ENCODE results near the gene REV3L.

Gene REV3L

DNA sequence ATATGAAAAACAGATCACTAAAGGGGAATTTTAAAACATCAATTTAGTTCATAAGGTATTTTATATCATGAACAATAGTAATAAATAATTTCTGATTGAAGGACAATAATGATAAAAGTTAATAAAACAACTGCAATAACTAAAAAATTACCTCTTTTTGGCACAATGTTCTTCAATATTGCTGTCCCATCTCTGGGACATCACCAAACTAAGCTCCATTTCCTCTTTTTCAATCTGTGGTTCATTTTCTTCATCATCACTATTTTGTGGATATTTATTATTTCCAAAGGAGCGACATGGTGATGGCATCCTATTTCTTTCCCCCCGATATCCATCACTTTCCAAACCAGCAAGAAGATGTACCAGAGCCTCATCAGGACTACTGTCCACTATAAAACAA, 103.2 kb downstream of the REV3L start:
- peaks cover 59% of the 10 kb centered on the region for H3K36me3 Mint-ChIP-seq (ENCODE audit: low read depth)
- no peak overlapping the region for H3K27ac Mint-ChIP-seq
- no peaks in the 10 kb centered on the region for H3K4me1 Mint-ChIP-seq (ENCODE audit: low read depth)
- no peak overlapping the region for H3K4me3 Mint-ChIP-seq
- H3K9me3 Mint-ChIP-seq = no peaks in the 10 kb centered on the region
- no peaks in the 10 kb centered on the region for H3K27me3 Mint-ChIP-seq
- intact Hi-C loops (cut with micrococcal nuclease) = no loop called here

DNA sequence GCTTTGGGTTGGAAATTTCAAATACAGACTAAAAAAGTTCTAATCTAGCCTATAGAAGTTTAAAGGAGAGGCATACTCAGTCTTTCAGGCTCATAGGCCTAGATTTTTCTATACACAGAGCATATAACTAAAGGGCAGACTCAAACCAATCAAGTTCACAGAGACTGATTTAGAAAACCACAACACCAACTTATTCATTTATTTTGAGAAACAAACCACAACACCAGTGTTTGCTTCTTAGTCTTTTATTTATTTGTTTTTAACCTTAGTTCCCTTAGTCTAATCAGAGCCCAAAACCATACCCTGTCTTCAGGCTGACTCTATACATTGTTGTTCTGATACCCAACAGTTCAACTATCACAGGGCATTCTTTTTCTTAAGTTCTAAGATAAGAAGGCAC, 103.7 kb downstream of the REV3L start:
- no peaks in the 10 kb centered on the region for H3K9me3 Mint-ChIP-seq

DNA sequence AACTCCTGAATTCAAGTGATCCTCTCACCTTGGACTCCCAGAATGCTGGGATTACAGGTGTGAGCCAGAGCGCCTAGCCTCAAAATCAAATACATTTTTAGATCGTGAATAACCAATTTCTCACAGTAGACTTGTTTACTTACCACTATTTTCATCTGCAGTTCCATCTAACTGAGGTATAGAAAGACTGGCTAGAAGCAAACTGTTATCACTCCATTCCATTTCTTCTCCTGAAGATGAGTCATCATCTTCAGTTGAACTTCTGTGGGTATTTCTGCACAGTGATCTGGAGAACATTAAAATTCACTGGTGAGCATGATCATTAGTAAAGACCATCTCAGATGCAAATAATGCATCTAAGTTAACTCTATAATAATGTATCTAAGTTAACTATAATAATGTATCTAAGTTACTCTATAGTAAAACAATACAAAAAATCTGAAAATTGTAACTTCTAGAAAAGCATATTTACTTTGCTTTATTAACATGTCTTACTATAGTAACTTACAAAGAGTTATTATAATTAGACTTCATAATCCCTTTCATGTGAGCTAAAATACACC, 105.4 kb downstream of the REV3L start:
- no peaks in the 10 kb centered on the region for H3K9me3 Mint-ChIP-seq
- H3K36me3 Mint-ChIP-seq (ENCODE audit: low read depth) = peaks cover 57% of the 10 kb centered on the region
- H3K27me3 Mint-ChIP-seq = no peaks in the 10 kb centered on the region
- no peak overlapping the region for H3K4me3 Mint-ChIP-seq
- no peaks in the 10 kb centered on the region for H3K4me1 Mint-ChIP-seq (ENCODE audit: low read depth)
- H3K27ac Mint-ChIP-seq = no peak overlapping the region
- intact Hi-C loops (cut with micrococcal nuclease) = no loop called here

More for the DNA sequence above, 103.7 kb downstream of the REV3L start:
- no peak overlapping the region for H3K4me3 Mint-ChIP-seq
- peaks cover 60% of the 10 kb centered on the region for H3K36me3 Mint-ChIP-seq (ENCODE audit: low read depth)
- no peak overlapping the region for H3K27ac Mint-ChIP-seq
- H3K4me1 Mint-ChIP-seq (ENCODE audit: low read depth) = no peaks in the 10 kb centered on the region
- intact Hi-C loops (cut with micrococcal nuclease) = no loop called here
- no peaks in the 10 kb centered on the region for H3K27me3 Mint-ChIP-seq

DNA sequence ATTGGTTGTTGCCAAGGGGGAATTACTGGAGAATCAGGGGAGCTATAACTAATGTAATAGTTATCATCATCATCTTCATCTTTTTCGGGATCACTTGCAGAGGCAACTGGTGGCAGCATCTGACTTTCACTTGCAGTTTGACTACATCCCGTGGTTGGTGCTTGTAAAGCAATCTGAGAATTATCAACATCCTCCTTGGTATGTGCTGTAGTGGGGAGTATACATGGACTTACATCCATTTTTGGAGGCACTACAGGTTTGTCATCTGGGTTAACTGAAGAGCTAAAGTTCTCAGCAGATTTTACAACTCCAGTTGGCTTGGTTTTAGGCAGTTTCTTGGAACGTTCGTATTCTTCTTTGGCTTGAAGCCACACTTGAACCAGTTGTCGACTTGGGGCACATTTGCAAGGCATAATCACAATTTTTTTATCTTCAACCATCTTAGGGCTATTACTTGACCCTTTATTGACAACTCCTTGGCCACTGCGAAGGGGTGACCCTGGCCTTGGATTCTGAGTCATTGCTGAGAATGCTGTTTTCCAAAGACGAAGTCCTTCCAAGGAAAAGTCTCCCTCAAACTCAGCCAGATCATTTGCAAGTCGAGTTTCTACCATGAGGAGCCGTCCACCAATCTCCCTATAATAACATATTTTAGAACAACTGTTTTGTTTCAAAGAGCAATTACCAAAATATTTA, 115.5 kb downstream of the REV3L start:
- Mint-ChIP-seq H3K4me3 (no peak overlapping the region), H3K27me3 (no peaks in the 10 kb centered on the region), H3K9me3 (no peaks in the 10 kb centered on the region), H3K36me3 (ENCODE audit: low read depth) (peaks cover 17% of the 10 kb centered on the region), H3K27ac (no peak overlapping the region), H3K4me1 (ENCODE audit: low read depth) (no peaks in the 10 kb centered on the region)
- intact Hi-C loops (cut with micrococcal nuclease) = no loop called here

DNA sequence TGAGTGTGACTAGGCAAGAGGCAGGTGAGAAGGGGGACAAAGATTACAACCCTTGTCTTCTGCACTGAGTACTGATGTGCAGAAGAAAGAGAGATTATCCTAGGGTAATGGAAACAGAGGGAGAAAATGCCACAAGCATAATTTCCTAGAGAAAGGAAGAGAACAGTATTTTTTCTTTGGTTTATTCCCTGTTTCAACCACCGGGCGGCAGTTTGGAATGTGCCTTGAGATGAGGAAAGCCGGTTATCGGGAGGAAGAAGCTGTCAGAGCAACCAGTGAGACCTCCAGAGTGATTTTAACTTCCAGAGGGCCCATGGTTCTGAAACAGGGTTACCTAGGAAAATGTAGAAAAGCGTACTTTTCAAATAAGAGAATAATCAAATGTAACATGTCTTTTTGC, 121.4 kb downstream of the REV3L start:
- Mint-ChIP-seq H3K4me3 (no peak overlapping the region), H3K4me1 (ENCODE audit: low read depth) (no peaks in the 10 kb centered on the region), H3K27ac (no peak overlapping the region), H3K36me3 (ENCODE audit: low read depth) (peaks cover 12% of the 10 kb centered on the region), H3K9me3 (no peaks in the 10 kb centered on the region), H3K27me3 (no peaks in the 10 kb centered on the region)
- intact Hi-C loops (cut with micrococcal nuclease) = loop anchor here (5.0 kb wide), 1 partner anchor 116 kb away; no protein-coding TSS in a partner anchor

DNA sequence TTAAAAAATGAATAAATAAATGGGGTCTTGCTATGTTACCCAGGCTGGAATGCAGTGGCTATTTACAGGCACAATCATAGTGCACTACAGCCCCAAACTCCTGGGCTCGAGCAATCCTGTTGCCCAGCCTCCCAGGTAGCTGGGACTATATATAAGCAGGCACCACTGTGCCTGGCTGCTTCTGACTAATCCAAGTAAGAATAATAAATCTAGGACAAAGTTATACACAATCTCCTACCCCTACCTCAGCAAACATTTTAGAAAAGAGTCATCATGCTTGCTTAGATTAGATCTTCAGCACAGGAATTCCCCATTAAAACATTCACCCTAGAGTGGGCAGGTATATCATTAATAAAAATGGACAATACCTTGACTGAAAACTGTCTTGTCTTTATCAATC, 124.6 kb downstream of the REV3L start:
- H3K36me3 Mint-ChIP-seq (ENCODE audit: low read depth) = peaks cover 13% of the 10 kb centered on the region
- no peaks in the 10 kb centered on the region for H3K9me3 Mint-ChIP-seq
- H3K4me1 Mint-ChIP-seq (ENCODE audit: low read depth) = peaks cover 7% of the 10 kb centered on the region
- no peaks in the 10 kb centered on the region for H3K27me3 Mint-ChIP-seq
- intact Hi-C loops (cut with micrococcal nuclease) = no loop called here
- H3K27ac Mint-ChIP-seq = no peak overlapping the region
- no peak overlapping the region for H3K4me3 Mint-ChIP-seq

DNA sequence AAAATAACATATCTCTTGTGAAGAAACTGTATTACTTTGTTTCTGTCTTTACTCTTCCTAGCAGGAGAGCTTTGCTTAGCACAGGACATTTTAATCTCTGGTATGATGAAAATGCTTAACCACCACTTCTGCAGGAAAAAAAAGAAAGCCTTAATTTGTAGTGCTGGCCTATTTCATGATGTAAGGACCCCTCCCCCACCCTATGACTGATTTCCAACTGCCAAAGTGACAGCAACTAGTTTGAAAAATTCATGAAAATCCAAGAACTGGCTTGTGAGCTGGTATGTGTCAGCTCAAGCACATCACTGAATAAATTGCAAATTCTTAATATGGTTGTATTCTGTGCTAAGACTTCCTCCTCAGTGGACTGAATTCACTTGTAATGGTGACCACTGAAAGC, 125.3 kb downstream of the REV3L start:
- intact Hi-C loops (cut with micrococcal nuclease) = no loop called here
- Mint-ChIP-seq H3K27ac (no peak overlapping the region), H3K36me3 (ENCODE audit: low read depth) (peaks cover 13% of the 10 kb centered on the region)

DNA sequence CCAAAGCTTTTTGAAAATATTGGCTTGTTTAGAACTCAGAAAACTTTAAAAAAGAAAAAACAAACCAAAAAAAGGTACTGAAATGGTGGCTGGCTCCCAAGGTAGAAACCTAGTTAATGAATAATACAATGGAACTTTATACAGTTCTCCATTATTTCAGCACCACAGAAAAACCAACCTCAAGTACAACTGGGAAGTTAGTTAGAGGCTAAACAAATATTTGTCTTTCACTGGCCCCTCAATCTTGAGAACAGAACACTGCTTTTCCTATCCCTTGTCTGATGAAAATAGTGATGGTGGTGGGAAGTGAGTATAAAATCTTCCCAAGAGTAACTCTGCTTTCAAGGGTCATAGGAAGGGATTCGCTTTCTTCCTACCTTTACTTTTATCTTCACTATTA, 126.5 kb downstream of the REV3L start:
- H3K27me3 Mint-ChIP-seq = no peaks in the 10 kb centered on the region
- H3K9me3 Mint-ChIP-seq = no peaks in the 10 kb centered on the region
- peaks cover 7% of the 10 kb centered on the region for H3K4me1 Mint-ChIP-seq (ENCODE audit: low read depth)
- H3K36me3 Mint-ChIP-seq (ENCODE audit: low read depth) = peaks cover 19% of the 10 kb centered on the region
- no peak overlapping the region for H3K27ac Mint-ChIP-seq
- intact Hi-C loops (cut with micrococcal nuclease) = no loop called here
- no peak overlapping the region for H3K4me3 Mint-ChIP-seq

More for the DNA sequence above, 125.3 kb downstream of the REV3L start:
- Mint-ChIP-seq H3K4me3 (no peak overlapping the region), H3K27me3 (no peaks in the 10 kb centered on the region), H3K4me1 (ENCODE audit: low read depth) (peaks cover 7% of the 10 kb centered on the region), H3K9me3 (no peaks in the 10 kb centered on the region)

DNA sequence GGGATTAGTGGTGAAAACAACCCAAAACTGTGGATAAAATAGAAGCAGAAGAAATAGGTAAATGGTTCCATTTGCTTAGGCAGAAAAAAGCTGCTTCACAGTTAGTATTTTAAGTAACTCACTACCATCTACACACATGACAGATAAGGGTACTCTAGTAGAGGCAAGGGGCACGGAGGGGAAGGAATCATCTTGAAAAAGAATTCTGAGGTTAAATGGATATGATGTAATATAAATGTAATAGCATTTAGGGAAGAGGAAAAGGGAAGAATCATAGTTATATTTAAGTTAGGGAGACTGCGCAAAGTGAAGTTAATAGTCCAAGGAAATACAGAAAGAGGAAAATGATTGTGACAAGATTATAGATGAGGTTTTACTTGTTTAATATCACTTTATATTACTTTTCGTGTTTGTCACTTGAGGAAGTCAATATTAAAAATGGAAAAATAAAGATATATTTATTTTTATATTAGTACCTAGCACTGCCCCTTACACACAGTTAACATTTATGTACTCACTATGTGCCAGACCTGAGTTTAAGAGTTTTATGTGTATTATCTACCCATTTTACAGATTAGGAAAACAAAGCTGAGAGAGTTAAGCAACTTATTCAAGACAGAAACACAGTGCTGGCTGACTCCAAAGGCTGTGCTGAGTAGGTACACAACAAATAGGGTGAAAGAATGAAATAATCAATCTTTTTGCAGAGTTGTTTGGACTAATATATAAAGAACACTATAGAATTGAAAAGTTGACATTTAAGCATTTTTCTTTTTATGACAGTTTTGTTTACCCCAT, 128.1 kb downstream of the REV3L start:
- Mint-ChIP-seq H3K9me3 (no peaks in the 10 kb centered on the region), H3K36me3 (ENCODE audit: low read depth) (peaks cover 18% of the 10 kb centered on the region), H3K4me3 (no peak overlapping the region), H3K4me1 (ENCODE audit: low read depth) (peaks cover 7% of the 10 kb centered on the region), H3K27me3 (no peaks in the 10 kb centered on the region), H3K27ac (no peak overlapping the region)
- intact Hi-C loops (cut with micrococcal nuclease) = no loop called here

DNA sequence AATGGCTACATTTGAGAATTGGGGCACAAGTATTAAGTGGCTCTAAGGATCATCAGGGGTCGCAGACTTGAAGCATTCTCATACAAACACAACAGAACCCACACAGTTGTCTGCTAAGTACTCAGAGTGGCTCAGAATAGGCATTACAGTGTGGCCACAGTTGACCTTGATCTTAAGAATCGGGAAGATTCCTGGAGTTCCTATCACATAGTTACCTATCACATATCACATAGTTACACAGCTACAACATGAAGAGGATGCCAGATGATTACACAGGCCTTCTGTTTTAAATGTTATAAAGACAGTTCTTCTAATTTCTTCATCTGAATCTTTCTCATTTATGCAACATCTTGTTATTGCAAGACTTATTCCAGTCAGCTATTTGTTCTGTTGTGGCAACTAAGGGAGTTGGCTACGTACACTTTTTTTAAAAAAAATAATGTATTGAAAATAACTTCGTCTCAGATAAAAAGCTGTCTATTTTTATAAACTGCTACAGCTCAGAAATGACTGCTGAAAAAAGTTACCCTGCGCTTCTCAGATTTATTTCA, 129.0 kb downstream of the REV3L start:
- H3K36me3 Mint-ChIP-seq (ENCODE audit: low read depth) = peaks cover 18% of the 10 kb centered on the region

DNA sequence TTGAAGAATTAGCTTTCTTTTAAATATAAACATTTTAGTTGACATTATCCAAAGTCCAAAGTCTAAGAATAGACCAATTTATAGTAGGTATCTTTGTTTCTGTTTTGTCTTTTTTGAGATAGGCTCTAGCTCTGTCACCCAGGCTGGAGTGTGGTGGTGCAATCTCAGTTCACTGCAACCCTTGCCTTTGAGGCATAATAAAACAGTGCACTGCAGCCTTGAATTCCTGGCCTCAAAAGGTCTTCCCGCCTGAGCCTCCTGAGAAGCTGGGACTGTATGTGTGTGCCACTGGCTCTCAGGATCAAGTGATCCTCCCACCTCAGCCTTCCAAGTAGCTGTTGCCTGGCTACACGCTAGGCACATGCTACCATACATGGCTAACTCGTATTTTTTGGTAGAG, 135.4 kb downstream of the REV3L start:
- no peak overlapping the region for H3K4me3 Mint-ChIP-seq
- peaks cover 30% of the 10 kb centered on the region for H3K36me3 Mint-ChIP-seq (ENCODE audit: low read depth)
- no peak overlapping the region for H3K27ac Mint-ChIP-seq
- H3K9me3 Mint-ChIP-seq = no peaks in the 10 kb centered on the region
- no peaks in the 10 kb centered on the region for H3K27me3 Mint-ChIP-seq
- intact Hi-C loops (cut with micrococcal nuclease) = no loop called here
- H3K4me1 Mint-ChIP-seq (ENCODE audit: low read depth) = peaks cover 10% of the 10 kb centered on the region

More for the DNA sequence above, 129.0 kb downstream of the REV3L start:
- intact Hi-C loops (cut with micrococcal nuclease) = no loop called here
- no peak overlapping the region for H3K4me3 Mint-ChIP-seq
- no peaks in the 10 kb centered on the region for H3K9me3 Mint-ChIP-seq
- no peak overlapping the region for H3K27ac Mint-ChIP-seq
- H3K4me1 Mint-ChIP-seq (ENCODE audit: low read depth) = peaks cover 7% of the 10 kb centered on the region
- H3K27me3 Mint-ChIP-seq = no peaks in the 10 kb centered on the region

DNA sequence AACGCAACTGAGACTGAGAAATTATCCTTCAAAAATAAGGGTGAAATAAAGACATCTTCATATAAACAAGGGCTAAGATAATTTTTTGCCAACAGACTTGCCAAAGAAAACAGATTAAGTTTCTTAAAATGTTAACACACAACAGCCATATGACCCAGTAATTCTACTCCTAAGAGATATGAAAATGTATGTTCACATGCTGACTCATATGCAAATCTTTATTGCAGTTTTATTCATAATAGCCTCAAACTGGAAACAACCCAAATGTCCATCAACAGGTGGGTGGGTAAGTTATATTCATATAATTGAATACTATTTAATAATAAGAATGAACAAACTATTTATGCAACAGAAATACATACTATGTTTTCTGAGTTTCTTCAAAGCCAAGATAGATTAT, 140.1 kb downstream of the REV3L start:
- H3K36me3 Mint-ChIP-seq (ENCODE audit: low read depth) = peaks cover 33% of the 10 kb centered on the region
- H3K27me3 Mint-ChIP-seq = no peaks in the 10 kb centered on the region
- H3K4me3 Mint-ChIP-seq = no peak overlapping the region

DNA sequence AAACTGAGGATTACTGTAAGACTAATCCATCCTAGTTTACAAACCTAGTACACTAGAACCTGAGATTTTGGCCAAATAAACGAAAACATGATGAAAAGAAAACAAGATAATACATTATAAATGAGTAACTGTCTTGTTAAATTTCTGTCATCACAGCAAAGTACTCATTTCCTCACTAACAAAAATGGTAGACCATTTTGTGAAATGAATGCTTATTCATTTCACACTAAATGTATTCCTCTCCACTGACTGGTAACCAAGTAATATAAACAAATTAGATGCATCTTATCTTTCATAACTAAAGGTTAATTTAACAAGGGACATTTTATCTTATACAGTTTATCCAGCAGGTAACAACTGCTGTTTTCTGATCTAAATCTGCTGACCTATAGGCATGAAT, 143.7 kb downstream of the REV3L start:
- no peak overlapping the region for H3K4me3 Mint-ChIP-seq
- no peaks in the 10 kb centered on the region for H3K4me1 Mint-ChIP-seq (ENCODE audit: low read depth)
- H3K9me3 Mint-ChIP-seq = no peaks in the 10 kb centered on the region
- no peaks in the 10 kb centered on the region for H3K27me3 Mint-ChIP-seq
- peaks cover 19% of the 10 kb centered on the region for H3K36me3 Mint-ChIP-seq (ENCODE audit: low read depth)
- intact Hi-C loops (cut with micrococcal nuclease) = no loop called here
- H3K27ac Mint-ChIP-seq = no peak overlapping the region

More for the DNA sequence above, 140.1 kb downstream of the REV3L start:
- H3K27ac Mint-ChIP-seq = no peak overlapping the region
- no peaks in the 10 kb centered on the region for H3K9me3 Mint-ChIP-seq
- H3K4me1 Mint-ChIP-seq (ENCODE audit: low read depth) = peaks cover 10% of the 10 kb centered on the region
- intact Hi-C loops (cut with micrococcal nuclease) = no loop called here

DNA sequence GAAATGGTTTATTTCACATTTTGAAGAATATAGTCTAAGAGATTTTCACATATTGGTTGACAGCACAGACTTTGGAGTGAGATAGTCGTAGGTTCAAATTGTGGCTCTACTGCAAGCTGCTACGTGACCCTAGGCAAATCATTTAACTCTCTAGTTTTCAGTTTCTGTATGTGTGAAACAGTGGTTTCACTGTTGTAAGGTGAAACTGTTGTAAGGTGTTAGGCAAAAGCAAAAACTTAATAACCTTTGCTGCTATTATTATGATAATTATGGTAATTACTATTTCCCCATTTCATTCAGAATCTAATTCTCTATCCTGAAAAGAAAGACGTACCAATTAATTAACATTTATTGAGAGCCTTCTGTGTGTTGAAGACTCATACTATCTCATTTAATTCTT, 144.2 kb downstream of the REV3L start:
- H3K4me1 Mint-ChIP-seq (ENCODE audit: low read depth) = no peaks in the 10 kb centered on the region
- H3K9me3 Mint-ChIP-seq = no peaks in the 10 kb centered on the region
- no peak overlapping the region for H3K4me3 Mint-ChIP-seq
- no peaks in the 10 kb centered on the region for H3K27me3 Mint-ChIP-seq
- peaks cover 19% of the 10 kb centered on the region for H3K36me3 Mint-ChIP-seq (ENCODE audit: low read depth)
- intact Hi-C loops (cut with micrococcal nuclease) = no loop called here
- no peak overlapping the region for H3K27ac Mint-ChIP-seq
